WTC11 (cell line): ENCODE results near the gene SMARCA4. TPM values are rescaled to one million over a fixed set of nuclear protein-coding genes. Genes with fewer than 3 reads are reported as not detected.
A peak's percentile ranks its signal among the peaks of the same experiment; 100 is the strongest.

Experiments
- ATAC-seq: fragments of 200-7000 bp; cut with Tn5 transposase; 2 replicates; pipeline ENCODE4 v1.10.0; 2021; ENCODE audit warnings: mild to moderate bottlenecking, moderate library complexity
- CTCF ChIA-PET: fragments of 300-600 bp; sonication (Branson Sonifier 250); formaldehyde crosslinking; loops from one replicate; lab custom pipeline; 2021; ENCODE audit warnings: antibody characterized with exemption; lab: Charles Lee
- POLR2A ChIA-PET: fragments of 350-600 bp; sonication (Branson Sonifier 250); formaldehyde crosslinking; loops from one replicate; lab custom pipeline; 2021; ENCODE audit warnings: antibody characterized with exemption; lab: Charles Lee
- DNase-seq: peaks from one replicate; pipeline ENCODE4 v3.0.0; 2021; ENCODE audit warnings: low spot score
- H3K27ac Mint-ChIP-seq: 2 replicates; pipeline ENCODE4 v1.8.0; 2021; ENCODE audit warnings: mixed read lengths
- H3K27me3 Mint-ChIP-seq: 2 replicates; pipeline ENCODE4 v1.8.0; 2021; ENCODE audit warnings: low read depth, mild to moderate bottlenecking, moderate library complexity, mixed read lengths
- H3K36me3 Mint-ChIP-seq: 2 replicates; pipeline ENCODE4 v1.8.0; 2021; ENCODE audit warnings: mixed read lengths
- H3K4me1 Mint-ChIP-seq: 2 replicates; pipeline ENCODE4 v1.8.0; 2022; ENCODE audit warnings: mixed read lengths
- H3K4me3 Mint-ChIP-seq: 2 replicates; pipeline ENCODE4 v1.8.0; 2021; ENCODE audit warnings: mild to moderate bottlenecking, moderate library complexity, mixed read lengths
- H3K9me3 Mint-ChIP-seq: 2 replicates; pipeline ENCODE4 v1.8.0; 2021; ENCODE audit warnings: mixed read lengths
- GABPB1 ChIP-seq: sonication (generic); formaldehyde crosslinking; IDR thresholded peaks from 2 replicates; pipeline ENCODE4 v1.8.1; 2023; ENCODE audit warnings: mild to moderate bottlenecking, missing genetic modification reagents
- GRHL2 ChIP-seq: fragments of 250-450 bp; sonication (Bioruptor Pico); IDR thresholded peaks from 2 replicates; pipeline ENCODE4 v1.8.0; 2022; ENCODE audit warnings: mild to moderate bottlenecking, moderate library complexity; ENCODE audit not compliant: insufficient replicate concordance, severe bottlenecking
- KAT7 ChIP-seq: sonication (generic); formaldehyde crosslinking; IDR thresholded peaks from 2 replicates; pipeline ENCODE4 v1.8.1; 2023; ENCODE audit warnings: missing genetic modification reagents, mild to moderate bottlenecking, borderline replicate concordance
- NFE2L1 ChIP-seq: sonication (generic); formaldehyde crosslinking; IDR thresholded peaks from 2 replicates; pipeline ENCODE4 v1.8.1; 2023; ENCODE audit warnings: missing genetic modification reagents
- SP1 ChIP-seq: sonication (generic); formaldehyde crosslinking; conservative IDR thresholded peaks from 2 replicates; pipeline ENCODE4 v1.8.1; 2022; ENCODE audit warnings: missing genetic modification reagents
- STAT6 ChIP-seq: sonication (generic); formaldehyde crosslinking; conservative IDR thresholded peaks from 2 replicates; pipeline ENCODE4 v1.8.1; 2023; ENCODE audit warnings: mild to moderate bottlenecking, low read depth, missing genetic modification reagents, moderate library complexity
- TCF7 ChIP-seq: sonication (generic); formaldehyde crosslinking; IDR thresholded peaks from 2 replicates; pipeline ENCODE4 v1.8.0; 2022; ENCODE audit warnings: mild to moderate bottlenecking, low read depth, missing genetic modification reagents, moderate library complexity
- TEAD4 ChIP-seq: sonication (generic); formaldehyde crosslinking; IDR thresholded peaks from 2 replicates; pipeline ENCODE4 v1.8.0; 2022; ENCODE audit warnings: mild to moderate bottlenecking, missing genetic modification reagents
- ZNF263 ChIP-seq: sonication (generic); formaldehyde crosslinking; IDR thresholded peaks from 2 replicates; pipeline ENCODE4 v1.8.1; 2022; ENCODE audit warnings: low read depth, mild to moderate bottlenecking, moderate library complexity, missing genetic modification reagents
- ZNF317 ChIP-seq: sonication (generic); formaldehyde crosslinking; IDR thresholded peaks from 2 replicates; pipeline ENCODE4 v1.8.1; 2023; ENCODE audit warnings: low read depth, mild to moderate bottlenecking, moderate library complexity, missing genetic modification reagents, borderline replicate concordance
- ZNF423 ChIP-seq: fragments of 250-450 bp; sonication (Bioruptor Pico); IDR thresholded peaks from 2 replicates; pipeline ENCODE4 v2.1.2; 2022; ENCODE audit warnings: mild to moderate bottlenecking, moderate library complexity
- ZNF532 ChIP-seq: fragments of 250-450 bp; sonication (Bioruptor Pico); IDR thresholded peaks from 2 replicates; pipeline ENCODE4 v1.9.0; 2021; ENCODE audit warnings: mild to moderate bottlenecking, borderline replicate concordance
- ZSCAN18 ChIP-seq: fragments of 250-450 bp; sonication (Bioruptor Pico); IDR thresholded peaks from 2 replicates; pipeline ENCODE4 v2.1.2; 2022; ENCODE audit warnings: mild to moderate bottlenecking, moderate library complexity
- total RNA-seq: library from RNA; stranded (reverse); gene quantifications from 3 replicates; pipeline ENCODE4 v1.2.3, GENCODE V29; 2021

Gene SMARCA4
- total RNA-seq, 1 experiment from 2014 or later, result 295 TPM

GRCh38 chr19:11058246-11059030, 97.6 kb downstream of the SMARCA4 start:
- H3K9me3 Mint-ChIP-seq, result no peaks in the 10 kb centered on the region
- ATAC-seq (no peak), DNase-seq (no peak)
- no peaks in the 10 kb centered on the region for H3K27me3 Mint-ChIP-seq
- H3K27ac Mint-ChIP-seq, result no peak overlapping the region
- no peak for TF ChIP-seq TEAD4
- TF ChIP-seq ZNF263, result 0 out of 2 replicates have a peak, but pooled peaks have one; percentile 39
- H3K36me3 Mint-ChIP-seq, result peaks cover 24% of the 10 kb centered on the region
- ChIA-PET CTCF (interaction anchor here (0.7 to 1.3 kb wide), 2 partner anchors 68 to 116 kb away, joined by 3 to 7 read pairs; no protein-coding TSS in a partner anchor), POLR2A (interaction anchor here (1.0 kb wide), 1 partner anchor 31 kb away, joined by 7 read pairs; the partner anchor contains the start of gene LDLR)
- no peak overlapping the region for H3K4me3 Mint-ChIP-seq
- no peaks in the 10 kb centered on the region for H3K4me1 Mint-ChIP-seq

GRCh38 chr19:11059511-11060358, 98.9 kb downstream of the SMARCA4 start:
- H3K9me3 Mint-ChIP-seq, result no peaks in the 10 kb centered on the region
- TF ChIP-seq STAT6 (CRISPR knock-in tag) (no peak), KAT7 (CRISPR knock-in tag) (no peak), TCF7 (CRISPR knock-in tag) (no peak), SP1 (no peak), GRHL2 (CRISPR knock-in tag) (no peak)
- TF ChIP-seq, all 79 proteins: peak for 0
- DNase-seq (no peak), ATAC-seq (no peak)
- Mint-ChIP-seq H3K36me3 (peaks cover 28% of the 10 kb centered on the region), H3K4me3 (no peak overlapping the region), H3K27me3 (no peaks in the 10 kb centered on the region), H3K4me1 (no peaks in the 10 kb centered on the region), H3K27ac (no peak overlapping the region)
- ChIA-PET POLR2A (no interaction called here), CTCF (no interaction called here)

GRCh38 chr19:11061952-11062351, 101.1 kb downstream of the SMARCA4 start:
- H3K27me3 Mint-ChIP-seq, result no peaks in the 10 kb centered on the region
- no peak for ATAC-seq
- H3K4me1 Mint-ChIP-seq, result peaks cover 3% of the 10 kb centered on the region; the same call in 1 of the 2 replicates
- no peak overlapping the region for H3K4me3 Mint-ChIP-seq
- H3K36me3 Mint-ChIP-seq, result peaks cover 40% of the 10 kb centered on the region
- ChIA-PET POLR2A (no interaction called here), CTCF (no interaction called here)
- H3K9me3 Mint-ChIP-seq, result no peaks in the 10 kb centered on the region
- DNase-seq, result no peak
- TF ChIP-seq GABPB1 (CRISPR knock-in tag) (no peak), ZSCAN18 (no peak), ZNF423 (CRISPR knock-in tag) (no peak), NFE2L1 (CRISPR knock-in tag) (no peak), ZNF317 (CRISPR knock-in tag) (no peak), ZNF532 (CRISPR knock-in tag) (no peak)
- no peak overlapping the region for H3K27ac Mint-ChIP-seq
